HG03565 (cell line): ENCODE data around the gene KDM2B.

ENCODE experiments used
- ATAC-seq: cut with Tn5 transposase; IDR thresholded peaks from one replicate; pipeline ENCODE4 v1.9.1; 2021; ENCODE audit warnings: mild to moderate bottlenecking, moderate library complexity; ENCODE audit not compliant: unreplicated experiment

KDM2B gene

DNA sequence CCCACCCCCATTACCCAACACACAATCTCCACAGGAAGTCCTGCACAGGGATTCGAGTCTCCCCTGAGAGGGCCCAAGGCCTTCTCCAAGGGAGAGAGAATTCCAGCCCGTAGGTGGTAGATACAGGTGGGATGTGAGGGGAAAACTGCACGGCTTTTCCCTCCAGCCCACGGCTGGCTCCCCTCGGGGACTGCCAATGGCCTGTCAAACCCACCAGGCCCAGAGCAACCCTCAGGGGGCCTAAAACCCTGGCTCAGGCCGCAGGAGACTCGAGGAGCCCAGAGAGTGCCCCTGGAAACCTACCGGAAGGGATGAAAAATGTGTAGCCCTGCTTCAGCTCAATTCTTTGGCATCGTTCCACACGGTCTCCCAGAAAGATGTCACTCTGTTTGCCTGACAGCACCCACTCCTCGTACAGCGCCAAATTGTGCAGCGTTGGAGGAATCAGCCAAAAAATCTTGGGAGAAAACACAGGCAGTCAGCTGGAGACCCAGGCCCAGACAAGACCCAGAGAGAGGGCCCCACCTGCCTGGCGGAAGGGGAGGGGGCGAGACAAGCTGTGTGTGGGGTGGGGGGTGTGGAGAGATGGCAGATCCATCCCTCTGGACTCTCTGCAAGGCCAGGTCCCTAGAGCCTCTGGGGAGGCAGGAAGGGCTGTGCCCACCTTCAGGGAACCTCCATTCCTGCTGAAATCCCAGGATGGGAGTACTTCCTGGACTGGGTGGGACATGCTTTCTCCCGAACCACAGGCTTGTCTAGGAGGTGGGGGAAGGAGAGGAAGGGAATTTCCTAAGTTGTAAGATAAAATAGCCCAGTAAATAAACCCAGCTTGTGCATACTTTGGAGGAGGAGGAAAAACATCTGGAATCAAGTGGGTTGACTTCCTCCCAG is 48.1 kb downstream of the KDM2B start:
- ATAC-seq: no peak

GRCh38 chr12:121531356-121531750 is 49.5 kb downstream of the KDM2B start:
- ATAC-seq: no peak

GRCh38 chr12:121530600-121531355 is 50.0 kb downstream of the KDM2B start:
- ATAC-seq: no peak

- ATAC-seq: no peak
Measured at GRCh38 chr12:121529184-121529583, 51.6 kb downstream of the KDM2B start.

DNA sequence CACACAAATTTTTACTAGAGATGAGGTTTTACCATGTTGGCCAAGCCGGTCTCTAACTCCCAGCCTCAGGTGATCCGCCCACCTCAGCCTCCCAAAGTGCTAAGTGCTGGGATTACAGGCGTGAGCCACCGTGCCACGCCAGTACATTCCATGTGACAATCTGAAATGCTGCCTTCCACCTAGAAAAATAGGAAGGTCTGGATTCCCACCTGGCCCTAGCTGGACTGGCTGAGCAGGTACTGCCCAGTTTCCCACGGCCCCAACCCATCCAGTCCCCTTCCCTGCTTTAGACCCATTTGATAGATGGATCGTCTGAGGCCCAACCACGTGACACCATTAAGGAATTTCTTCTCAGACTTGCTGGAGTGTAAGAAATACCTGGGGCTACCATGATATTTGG is 55.4 kb downstream of the KDM2B start:
- ATAC-seq: no peak

- no peak for ATAC-seq
Measured at GRCh38 chr12:121524196-121524916, 56.5 kb downstream of the KDM2B start.

DNA sequence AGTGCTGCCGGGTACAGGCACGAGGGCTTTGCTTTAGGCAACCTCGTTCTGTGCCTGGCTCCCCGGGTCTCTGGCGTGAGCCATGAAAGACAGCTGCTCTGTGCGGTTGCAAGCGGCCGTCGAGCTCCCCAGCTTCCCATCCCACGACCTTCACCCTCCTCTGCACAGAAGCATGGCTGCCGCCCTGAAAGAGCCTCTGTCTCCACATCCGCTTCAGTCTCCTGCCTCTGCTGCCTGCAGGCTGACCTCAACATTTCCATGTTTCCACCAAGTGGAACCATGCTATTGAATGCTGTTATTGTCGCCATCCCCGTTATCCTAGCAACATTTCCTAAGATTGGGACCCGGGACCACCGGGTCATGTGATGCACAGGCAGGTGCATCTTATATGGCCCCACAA is 57.1 kb downstream of the KDM2B start:
- ATAC-seq: no peak

- no peak for ATAC-seq
Measured at GRCh38 chr12:121522971-121523370, 57.9 kb downstream of the KDM2B start.

DNA sequence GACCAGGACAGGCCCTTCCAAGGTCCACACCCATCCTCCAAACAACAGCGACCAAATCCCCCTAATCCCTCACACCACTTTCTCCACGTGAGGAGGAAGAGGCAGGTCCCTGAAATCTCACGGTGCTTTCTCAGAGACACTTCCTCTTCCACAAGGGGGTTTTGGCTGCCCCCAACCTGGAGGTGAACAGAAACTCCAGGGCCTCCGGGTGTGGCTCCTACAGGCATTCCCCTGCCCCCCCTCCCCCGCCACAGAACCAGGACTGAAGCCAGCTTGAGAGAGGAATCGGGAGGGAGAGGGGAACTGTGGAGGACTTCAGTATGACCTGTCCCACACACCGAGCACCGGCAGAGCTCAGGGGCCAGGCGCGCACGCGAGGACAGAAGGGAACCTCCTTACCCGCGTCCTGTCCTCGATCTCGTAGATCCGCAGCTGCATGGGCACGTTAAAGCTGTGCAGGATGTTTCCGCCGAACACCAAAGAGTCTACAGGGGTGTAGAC is 60.2 kb downstream of the KDM2B start:
- no peak for ATAC-seq

GRCh38 chr12:121520119-121520518 is 60.7 kb downstream of the KDM2B start:
- ATAC-seq: no peak

GRCh38 chr12:121519227-121519626 is 61.6 kb downstream of the KDM2B start:
- no peak for ATAC-seq

DNA sequence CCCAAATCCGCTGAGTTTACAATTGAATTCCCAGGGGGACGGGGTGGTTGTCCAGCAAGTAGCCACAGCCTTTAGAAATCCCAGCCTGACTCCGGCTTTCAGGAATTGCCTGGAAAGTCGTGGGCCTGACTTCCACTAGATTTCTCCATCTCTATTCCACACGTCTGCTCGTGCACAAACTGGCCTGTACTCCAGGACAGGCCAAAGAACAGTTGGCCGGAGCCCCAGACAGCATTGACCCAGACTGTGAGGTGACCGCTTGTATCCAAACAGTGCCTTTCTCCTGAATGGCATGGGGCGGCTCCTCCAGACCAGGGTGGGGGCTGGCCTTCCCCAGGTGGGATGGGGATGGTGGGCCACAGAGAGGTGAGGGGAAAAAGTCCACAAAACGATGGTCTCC is 62.2 kb downstream of the KDM2B start:
- no peak for ATAC-seq

GRCh38 chr12:121516437-121517011 is 64.3 kb downstream of the KDM2B start:
- no peak for ATAC-seq

GRCh38 chr12:121515615-121516014 is 65.2 kb downstream of the KDM2B start:
- ATAC-seq: no peak

DNA sequence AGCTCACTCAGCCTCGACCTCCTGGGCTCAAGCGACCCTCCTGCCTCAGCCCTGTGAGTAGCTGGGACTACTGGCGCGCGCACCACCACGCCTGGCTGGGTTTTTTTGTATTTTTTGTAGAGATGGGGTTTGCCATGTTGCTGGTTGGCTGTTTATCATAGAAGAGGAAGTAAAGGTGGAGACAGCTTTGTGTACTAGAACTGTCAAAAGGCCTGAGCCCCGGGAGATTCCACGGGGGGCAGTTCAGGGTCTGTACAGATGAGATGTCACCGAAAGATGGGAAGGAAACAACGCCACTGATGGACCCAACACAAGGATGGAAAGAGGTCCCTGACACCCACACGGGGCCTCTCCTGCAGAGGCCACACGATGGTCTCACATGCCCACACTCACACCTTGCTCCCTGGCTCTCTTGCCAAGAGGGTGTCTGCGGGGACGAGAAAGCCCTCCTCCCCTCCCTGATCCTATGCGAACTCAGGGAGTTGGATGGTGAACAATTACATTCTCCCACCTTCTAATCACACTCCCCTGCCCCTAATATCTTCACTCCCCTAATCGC is 66.6 kb downstream of the KDM2B start:
- ATAC-seq: no peak

DNA sequence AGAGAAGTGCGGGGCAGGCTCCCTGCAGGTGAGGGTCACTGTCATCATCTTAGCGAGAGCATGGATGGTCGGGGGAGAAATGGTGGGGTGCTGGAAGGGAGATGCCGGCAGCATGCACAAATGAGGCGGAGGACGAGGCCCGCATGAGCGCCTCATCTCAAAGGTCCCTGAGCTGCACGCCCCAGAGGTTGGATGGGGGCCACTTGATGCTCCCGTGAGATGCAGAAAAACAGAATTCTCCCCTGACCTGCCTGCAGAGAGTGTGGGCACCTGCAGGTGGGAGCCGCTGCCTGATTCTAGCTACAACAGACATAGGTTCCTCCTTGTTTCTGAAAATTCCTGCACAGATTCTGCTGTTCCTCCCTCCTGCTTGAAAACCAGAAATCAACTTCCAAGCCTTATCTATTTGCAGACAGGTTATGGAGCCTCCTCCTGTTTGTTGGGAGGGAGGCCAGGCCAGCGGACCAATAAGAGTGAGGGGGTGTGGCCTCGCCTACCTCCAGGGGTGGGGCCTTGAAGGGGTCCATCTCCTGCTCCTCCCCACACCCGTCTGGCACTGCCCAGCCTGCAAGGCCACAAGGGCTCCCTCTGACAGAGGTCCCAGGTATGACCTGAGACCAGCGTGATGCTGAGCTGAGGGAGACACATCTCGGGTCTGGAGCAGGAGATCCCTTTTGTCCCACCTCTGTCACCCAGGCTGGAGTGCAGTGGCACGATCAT is 67.2 kb downstream of the KDM2B start:
- ATAC-seq: no peak

GRCh38 chr12:121512561-121512960 is 68.3 kb downstream of the KDM2B start:
- ATAC-seq: no peak

DNA sequence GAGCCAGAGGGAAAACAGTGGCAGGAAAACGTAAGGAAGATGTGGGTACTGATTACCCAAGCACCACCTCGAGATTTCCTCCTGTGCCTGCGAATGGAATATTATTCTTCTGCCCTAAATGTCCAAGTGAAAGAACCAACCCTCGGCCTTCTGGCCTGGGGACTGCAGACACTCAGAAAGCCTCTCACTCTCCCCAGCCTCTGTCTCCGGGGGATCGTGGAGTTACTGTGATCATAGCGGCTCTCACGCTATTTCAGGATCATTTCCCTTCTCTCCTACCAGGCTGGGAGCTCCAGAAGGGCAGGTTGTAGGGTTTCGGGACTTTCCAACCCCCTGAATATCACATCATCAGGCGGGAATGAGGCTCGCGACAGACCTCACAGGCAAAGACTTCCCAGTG is 68.9 kb downstream of the KDM2B start:
- no peak for ATAC-seq

DNA sequence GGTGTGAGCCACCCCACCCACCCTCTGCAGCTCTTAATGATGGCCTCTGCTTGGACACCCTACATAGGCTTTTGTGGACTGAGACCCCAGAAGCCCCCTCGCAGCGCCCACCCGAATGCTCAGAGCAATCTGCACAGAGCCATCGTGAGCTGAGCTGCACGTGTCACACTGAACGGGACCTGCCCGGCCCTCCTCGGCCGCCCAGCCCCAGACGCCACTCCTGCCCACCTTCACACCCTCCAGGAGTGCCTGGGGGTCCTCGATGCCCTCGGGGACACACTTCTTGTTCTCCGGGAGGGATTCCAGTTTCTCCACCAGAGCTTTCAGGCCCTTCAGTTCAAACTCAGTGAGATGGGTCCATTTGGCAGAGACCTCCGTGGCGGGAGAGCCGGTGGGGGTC is 71.5 kb downstream of the KDM2B start:
- no peak for ATAC-seq

DNA sequence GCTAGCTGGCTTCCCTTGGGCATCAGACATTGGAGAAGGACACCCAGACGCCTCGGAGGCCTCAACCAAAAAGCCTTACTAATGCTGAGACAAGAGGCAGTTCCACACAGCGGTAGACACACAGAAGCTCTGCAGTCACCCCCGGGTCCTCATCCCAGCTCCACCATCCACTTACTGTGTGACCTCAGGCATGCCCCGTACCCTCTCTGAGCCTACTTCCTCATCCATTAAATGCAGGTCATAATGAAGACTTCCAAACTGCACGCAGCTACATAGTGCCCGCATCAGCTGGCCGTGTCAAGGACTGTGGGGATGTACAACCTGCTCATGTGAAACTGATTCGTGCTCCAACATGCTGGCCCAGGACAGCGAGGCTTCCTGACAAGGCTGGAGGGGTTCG is 72.3 kb downstream of the KDM2B start:
- ATAC-seq: no peak
